HG03520 (cell line): ENCODE measurements around the gene ISG20L2.

Source experiments
- ATAC-seq: cut with Tn5 transposase; IDR thresholded peaks from one replicate; pipeline ENCODE4 v1.9.1; 2021; ENCODE audit warnings: mild to moderate bottlenecking, moderate library complexity; ENCODE audit not compliant: unreplicated experiment

Gene ISG20L2

GRCh38 chr1:156707417-156708217 lies 20.9 kb downstream of the ISG20L2 start:
- no peak for ATAC-seq

- ATAC-seq: no peak
Measured at GRCh38 chr1:156706657-156707416, 21.7 kb downstream of the ISG20L2 start.

GRCh38 chr1:156705918-156706656 lies 22.5 kb downstream of the ISG20L2 start:
- no peak for ATAC-seq

GRCh38 chr1:156705321-156705917 lies 23.1 kb downstream of the ISG20L2 start, which contains the start of gene CRABP2:
TSS of gene CRABP2 (minus strand) at chr1:156705583. CDS start at chr1:156705446, 137 bp downstream.
- ATAC-seq: no peak

- no peak for ATAC-seq
Measured at GRCh38 chr1:156704930-156705320, 23.6 kb downstream of the ISG20L2 start.

- ATAC-seq: no peak
Measured at GRCh38 chr1:156704166-156704711, 24.3 kb downstream of the ISG20L2 start.

GRCh38 chr1:156703741-156704140 lies 24.8 kb downstream of the ISG20L2 start:
- no peak for ATAC-seq

GRCh38 chr1:156703336-156703735 lies 25.2 kb downstream of the ISG20L2 start:
- ATAC-seq: no peak

- no peak for ATAC-seq
Measured at GRCh38 chr1:156700736-156701531, 27.6 kb downstream of the ISG20L2 start.

- no peak for ATAC-seq
Measured at GRCh38 chr1:156698995-156699394, 29.6 kb downstream of the ISG20L2 start.

- no peak for ATAC-seq
Measured at GRCh38 chr1:156697481-156697880, 31.1 kb downstream of the ISG20L2 start.

- no peak for ATAC-seq
Measured at GRCh38 chr1:156696755-156697154, 31.8 kb downstream of the ISG20L2 start.

- ATAC-seq: no peak
Measured at GRCh38 chr1:156694690-156694962, 33.9 kb downstream of the ISG20L2 start.

- no peak for ATAC-seq
Measured at GRCh38 chr1:156693848-156694689, 34.5 kb downstream of the ISG20L2 start.

GRCh38 chr1:156692925-156693847 lies 35.4 kb downstream of the ISG20L2 start:
- ATAC-seq: no peak

GRCh38 chr1:156692441-156692924 lies 36.1 kb downstream of the ISG20L2 start:
- ATAC-seq: no peak

- no peak for ATAC-seq
Measured at GRCh38 chr1:156691665-156692440, 36.7 kb downstream of the ISG20L2 start.
